ENCODE data around the gene ESM1. TPM values are rescaled to one million over a fixed set of nuclear protein-coding genes. Genes with fewer than 3 reads are reported as not detected.
A peak's percentile ranks its signal among the peaks of the same experiment; 100 is the strongest.

Gene ESM1
- total RNA-seq, 2 experiments from 2014 or later = not detected

DNA sequence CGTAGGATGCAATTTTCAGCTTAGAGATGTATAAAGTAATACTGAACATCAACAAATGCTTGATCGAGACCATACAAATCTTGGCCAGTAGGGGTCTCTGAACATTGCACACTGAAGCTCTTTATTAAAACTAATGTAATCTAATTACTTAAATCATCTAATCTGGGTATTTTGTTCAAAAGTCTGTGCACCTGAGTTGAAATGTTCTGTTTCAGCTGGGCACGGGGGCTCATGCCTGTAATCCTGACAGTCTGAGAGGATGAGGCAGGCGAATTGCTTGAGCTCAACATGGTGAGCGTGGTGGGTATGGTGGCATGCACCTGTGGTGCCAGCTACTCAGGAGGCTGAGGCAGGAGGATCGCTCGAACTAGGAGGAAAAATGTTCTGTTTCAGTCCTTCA is 41.0 kb downstream of the ESM1 start:
- intact Hi-C loops (cut with DNase I, micrococcal nuclease) = loop anchor here (1.0 kb wide), 2 partner anchors 38 to 202 kb away; no protein-coding TSS in a partner anchor
- Mint-ChIP-seq H3K27ac (no peak overlapping the region), H3K27me3 (peaks cover 2% of the 10 kb centered on the region), H3K4me1 (no peaks in the 10 kb centered on the region), H3K9me3 (ENCODE audit: low read depth) (no peaks in the 10 kb centered on the region), H3K36me3 (ENCODE audit: low read depth) (no peaks in the 10 kb centered on the region), H3K4me3 (no peak overlapping the region)
- ATAC-seq (peak; percentile 49), DNase-seq (peak; percentile 38)
- CTCF ChIA-PET = interaction anchor here (0.7 to 3.2 kb wide), 55 partner anchors 11 to 634 kb away, joined by 3 to 57 read pairs (median 4); partner anchors contain the start of genes ARL15, GPX8, GZMK and SNX18
- POLR2A ChIA-PET = interaction anchor here (0.6 to 0.8 kb wide), 2 partner anchors 139 to 202 kb away, joined by 3 to 4 read pairs; no protein-coding TSS in a partner anchor

DNA sequence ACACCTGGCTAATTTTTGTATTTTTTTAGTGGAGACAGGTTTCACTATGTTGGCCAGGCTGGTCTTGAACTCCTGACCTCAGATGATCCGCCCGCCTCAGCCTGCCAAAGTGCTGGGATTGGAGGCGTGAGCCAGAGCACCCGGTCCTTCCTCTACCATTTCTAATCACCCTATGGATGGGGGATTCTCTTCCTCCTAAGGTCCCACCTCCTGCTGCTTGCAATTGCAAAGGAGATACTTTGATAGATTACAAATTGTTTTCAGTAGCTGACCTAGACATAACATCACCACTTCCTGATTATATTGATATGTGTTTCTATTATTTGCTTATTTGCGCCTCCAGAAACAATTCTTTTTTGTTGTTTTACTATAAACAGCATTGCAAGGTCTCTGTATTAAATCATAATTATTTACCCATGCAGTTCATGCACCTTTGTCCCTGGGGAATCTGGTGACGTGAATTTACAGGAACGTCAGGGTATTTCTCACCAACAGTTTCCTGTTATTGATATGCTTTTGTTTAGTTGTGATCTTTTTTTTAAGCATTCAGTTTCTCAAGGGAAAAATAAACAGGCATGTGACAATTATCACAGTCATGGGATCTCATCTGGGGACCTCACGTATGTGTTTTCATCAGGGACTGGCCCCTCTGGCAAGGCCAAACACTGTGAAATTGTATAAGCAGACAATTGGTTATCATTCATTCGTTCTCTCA is 43.2 kb downstream of the ESM1 start:
- ChIA-PET CTCF (interaction anchor here (0.9 to 3.2 kb wide), 5 partner anchors 13 to 203 kb away, joined by 3 to 57 read pairs (median 28); no protein-coding TSS in a partner anchor), POLR2A (no interaction called here)
- no peak overlapping the region for H3K27ac Mint-ChIP-seq
- no peaks in the 10 kb centered on the region for H3K4me1 Mint-ChIP-seq
- intact Hi-C loops (cut with DNase I, micrococcal nuclease) = no loop called here
- DNase-seq (no peak), ATAC-seq (no peak)
- no peaks in the 10 kb centered on the region for H3K36me3 Mint-ChIP-seq (ENCODE audit: low read depth)
- peaks cover 3% of the 10 kb centered on the region for H3K27me3 Mint-ChIP-seq
- H3K4me3 Mint-ChIP-seq = no peak overlapping the region
- H3K9me3 Mint-ChIP-seq (ENCODE audit: low read depth) = no peaks in the 10 kb centered on the region

DNA sequence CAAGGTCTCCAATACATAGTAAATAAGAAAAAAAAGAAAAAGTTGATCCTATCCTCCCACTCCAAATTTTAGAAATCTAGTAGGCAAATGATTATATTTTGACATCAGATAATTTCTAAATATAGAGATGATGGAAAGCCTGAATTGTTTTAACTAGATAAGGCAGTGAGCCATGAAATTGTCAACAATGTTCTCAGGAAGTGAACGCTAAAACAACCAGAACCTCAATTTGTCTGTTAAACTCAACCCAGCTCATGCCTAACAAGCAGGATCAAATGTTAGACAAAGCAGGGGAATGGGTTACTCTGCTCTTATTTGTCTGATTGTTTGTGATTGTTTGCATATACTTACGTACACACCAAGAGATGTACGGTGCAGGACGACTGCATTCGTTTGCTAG is 49.2 kb downstream of the ESM1 start:
- Mint-ChIP-seq H3K27ac (no peak overlapping the region), H3K36me3 (ENCODE audit: low read depth) (no peaks in the 10 kb centered on the region), H3K4me3 (no peak overlapping the region), H3K27me3 (peaks cover 20% of the 10 kb centered on the region), H3K9me3 (ENCODE audit: low read depth) (no peaks in the 10 kb centered on the region), H3K4me1 (no peaks in the 10 kb centered on the region)
- ATAC-seq (no peak), DNase-seq (no peak)
- POLR2A ChIA-PET = no interaction called here
- CTCF ChIA-PET = interaction anchor here (0.9 to 1.4 kb wide), 2 partner anchors 29 to 46 kb away, joined by 3 to 5 read pairs; no protein-coding TSS in a partner anchor
- intact Hi-C loops (cut with DNase I, micrococcal nuclease) = no loop called here

DNA sequence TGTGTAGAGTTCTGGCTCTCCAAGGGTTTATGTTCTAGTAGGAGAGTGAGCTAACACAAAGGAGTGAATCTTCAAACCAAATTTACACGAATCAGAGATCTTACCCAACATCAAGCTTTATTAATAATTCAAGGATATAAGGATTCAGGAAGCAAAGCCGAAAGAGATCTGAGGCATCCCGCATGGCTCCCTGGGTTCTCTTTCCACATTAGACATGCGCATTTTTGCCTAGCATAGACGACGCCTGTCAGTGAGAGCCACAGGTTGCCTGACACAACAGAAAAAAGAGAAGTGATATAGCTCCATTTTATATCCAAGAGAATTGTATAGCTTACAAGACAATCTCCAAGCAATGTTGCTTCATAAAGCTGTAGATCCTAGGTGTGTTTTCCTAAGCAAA is 52.6 kb downstream of the ESM1 start:
- Mint-ChIP-seq H3K36me3 (ENCODE audit: low read depth) (no peaks in the 10 kb centered on the region), H3K9me3 (ENCODE audit: low read depth) (no peaks in the 10 kb centered on the region), H3K27ac (no peak overlapping the region), H3K27me3 (peaks cover 20% of the 10 kb centered on the region), H3K4me3 (no peak overlapping the region), H3K4me1 (no peaks in the 10 kb centered on the region)
- intact Hi-C loops (cut with DNase I, micrococcal nuclease) = no loop called here
- ChIA-PET POLR2A (no interaction called here), CTCF (interaction anchor here (1.6 kb wide), 1 partner anchor 12 kb away, joined by 16 read pairs; no protein-coding TSS in a partner anchor)
- ATAC-seq (no peak), DNase-seq (no peak)

DNA sequence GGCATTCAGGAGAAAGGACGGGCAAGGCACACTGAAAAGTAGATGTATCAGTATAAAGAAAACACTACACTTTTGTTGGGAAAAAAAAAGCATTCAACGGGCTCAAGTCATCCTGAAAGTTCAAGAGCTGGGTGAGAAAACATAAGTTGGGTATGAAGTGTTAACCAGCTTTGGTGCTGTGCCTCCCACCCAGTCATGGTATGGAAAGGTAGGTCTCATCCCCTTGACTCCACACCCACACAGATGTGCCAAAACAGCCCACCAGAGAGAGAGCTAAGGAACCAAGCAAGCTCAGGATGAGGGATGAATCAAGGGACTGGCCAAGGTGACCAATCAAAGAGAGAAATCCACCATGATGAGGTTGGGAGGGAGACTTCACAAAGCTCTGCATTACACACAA is 54.7 kb downstream of the ESM1 start:
- DNase-seq (peak; percentile 27), ATAC-seq (peak; percentile 19)
- Mint-ChIP-seq H3K36me3 (ENCODE audit: low read depth) (no peaks in the 10 kb centered on the region), H3K27ac (no peak overlapping the region), H3K27me3 (peaks cover 17% of the 10 kb centered on the region), H3K9me3 (ENCODE audit: low read depth) (peaks cover 7% of the 10 kb centered on the region), H3K4me1 (peaks cover 3% of the 10 kb centered on the region), H3K4me3 (no peak overlapping the region)
- intact Hi-C loops (cut with DNase I, micrococcal nuclease) = no loop called here
- POLR2A ChIA-PET = no interaction called here
- CTCF ChIA-PET = interaction anchor here (0.6 to 3.0 kb wide), 6 partner anchors 13 to 302 kb away, joined by 3 to 22 read pairs (median 4); no protein-coding TSS in a partner anchor

Other genes starting within 250 kb of the ESM1 start
- not detected for gene GZMK, start 38.7 kb upstream of the ESM1 start, total RNA-seq
- 1 to 10 TPM; 2.4 TPM for gene GZMA, start 117.1 kb upstream of the ESM1 start, total RNA-seq
- gene GPX8, start 174.6 kb upstream of the ESM1 start, total RNA-seq = not detected
- gene CDC20B, start 187.6 kb upstream of the ESM1 start, total RNA-seq = not detected
- gene MCIDAS, start 241.7 kb upstream of the ESM1 start, total RNA-seq = not detected
- gene CCNO, start 248.0 kb upstream of the ESM1 start, total RNA-seq = not detected